Caco-2 (cell line): ENCODE data around the gene TSPAN9. TPM values are rescaled to one million over a fixed set of nuclear protein-coding genes. Genes with fewer than 3 reads are reported as not detected.

Source experiments
- BruUV-seq: library from RNA; stranded (reverse); fragments of 400-500 nt; replicated peaks from 2 replicates; lab custom pipeline; 2021; lab: Mats Ljungman, UMichigan
- CTCF ChIA-PET: fragments of 300-600 bp; sonication (Branson Sonifier 250); formaldehyde crosslinking; loops from one replicate; lab custom pipeline; 2022; ENCODE audit warnings: antibody characterized with exemption; lab: Charles Lee
- POLR2A ChIA-PET: fragments of 300-600 bp; sonication (Branson Sonifier 250); formaldehyde crosslinking; loops from one replicate; lab custom pipeline; 2022; ENCODE audit warnings: antibody characterized with exemption; lab: Charles Lee
- DNase-seq, 2 experiments: peaks; one replicate each; pipeline versions ENCODE4 v3.0.0 to v3.0.0-alpha.2; 2020 to 2022
- H3K27me3 ChIP-seq: replicated peaks from 2 replicates; pipeline ENCODE4 v1.6.0; 2011; ENCODE audit warnings: low read length; ENCODE audit not compliant: control insufficient read depth, insufficient read depth
- H3K36me3 ChIP-seq: 2 replicates; pipeline ENCODE4 v1.5.1; 2011; ENCODE audit warnings: low read length; ENCODE audit not compliant: control insufficient read depth, insufficient read depth
- H3K4me1 ChIP-seq: fragments of 250-450 bp; sonication (Bioruptor Pico); 2 replicates; pipeline ENCODE4 v1.5.1; 2020; ENCODE audit warnings: mild to moderate bottlenecking
- H3K4me3 ChIP-seq: 2 replicates; pipeline ENCODE4 v1.5.1; 2011; ENCODE audit warnings: low read depth, mild to moderate bottlenecking, control low read depth, low read length
- H3K9me3 ChIP-seq: fragments of 250-450 bp; sonication (Bioruptor Pico); 2 replicates; pipeline ENCODE4 v1.5.1; 2020; ENCODE audit warnings: mild to moderate bottlenecking, moderate library complexity
- H3K27ac Mint-ChIP-seq: one replicate; pipeline ENCODE4 v1.8.0; 2022; ENCODE audit warnings: mixed read lengths; ENCODE audit not compliant: unreplicated experiment
- H3K27me3 Mint-ChIP-seq: one replicate; pipeline ENCODE4 v1.8.0; 2022; ENCODE audit warnings: mixed read lengths; ENCODE audit not compliant: insufficient read depth, unreplicated experiment
- H3K36me3 Mint-ChIP-seq: one replicate; pipeline ENCODE4 v1.8.0; 2022; ENCODE audit warnings: mild to moderate bottlenecking, mixed read lengths; ENCODE audit not compliant: insufficient read depth, unreplicated experiment
- H3K4me1 Mint-ChIP-seq: one replicate; pipeline ENCODE4 v1.8.0; 2022; ENCODE audit warnings: low read depth, mixed read lengths; ENCODE audit not compliant: unreplicated experiment
- H3K4me3 Mint-ChIP-seq: one replicate; pipeline ENCODE4 v1.8.0; 2022; ENCODE audit warnings: mild to moderate bottlenecking, moderate library complexity, mixed read lengths; ENCODE audit not compliant: unreplicated experiment
- H3K9me3 Mint-ChIP-seq: one replicate; pipeline ENCODE4 v1.8.0; 2022; ENCODE audit warnings: mixed read lengths; ENCODE audit not compliant: unreplicated experiment
- CTCF ChIP-seq, 2 experiments: fragments of 200-600 bp in 1 of 2; IDR thresholded peaks; 1 replicate in 1 of 2; 2 replicates in 1 of 2; pipeline versions ENCODE4 v1.5.1 to v1.8.0; 2011 to 2022; ENCODE audit warnings: antibody characterized with exemption in 1 of 2, control low read depth in 1 of 2, inconsistent platforms in 1 of 2, low read depth in 1 of 2, low read length in 1 of 2, mild to moderate bottlenecking in 1 of 2, moderate library complexity in 1 of 2; ENCODE audit not compliant: insufficient read depth in 1 of 2, severe bottlenecking in 1 of 2, unreplicated experiment in 1 of 2
- intact Hi-C: fragments of 100-400 bp; cut with micrococcal nuclease; formaldehyde crosslinking; loops from one replicate; pipeline ENCODE4 v1.10.0; 2022; ENCODE audit not compliant: unreplicated experiment
- total RNA-seq: library from RNA; stranded (reverse); gene quantifications from 2 replicates; pipeline ENCODE4 v1.2.3, GENCODE V29; 2022

The TSPAN9 gene
- total RNA-seq, 1 experiment from 2014 or later = 49.1 TPM

DNA sequence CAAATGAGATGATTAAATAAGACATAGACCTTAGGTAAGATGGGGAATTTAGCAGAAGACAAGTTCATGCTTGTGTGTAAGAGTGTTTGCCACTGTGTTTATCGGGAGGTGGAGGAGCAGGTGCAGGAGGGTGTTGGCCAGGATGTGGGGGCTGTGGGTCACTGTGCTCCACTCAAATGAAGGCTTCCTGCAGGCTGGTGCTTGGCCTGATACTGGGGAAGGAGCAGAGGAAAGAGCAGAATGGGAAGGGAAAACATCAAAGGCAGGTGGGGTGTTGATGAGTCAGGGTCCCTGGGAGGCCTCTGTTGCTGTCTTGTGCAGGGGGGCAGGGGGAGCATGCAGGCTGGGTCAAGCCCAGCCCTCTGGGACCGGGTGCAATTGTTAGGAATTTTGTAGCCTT, 126.5 kb downstream of the TSPAN9 start:
- Mint-ChIP-seq H3K9me3 (no peaks in the 10 kb centered on the region), H3K27ac (no peak overlapping the region), H3K4me1 (peaks cover 13% of the 10 kb centered on the region), H3K4me3 (no peak overlapping the region), H3K36me3 (peaks cover 8% of the 10 kb centered on the region), H3K27me3 (peaks cover 8% of the 10 kb centered on the region)
- POLR2A ChIA-PET = no interaction called here
- no peak for DNase-seq
- H3K36me3 ChIP-seq = no peaks in the 10 kb centered on the region
- H3K9me3 ChIP-seq = no peaks in the 10 kb centered on the region
- H3K27me3 ChIP-seq = no peaks in the 10 kb centered on the region
- H3K4me1 ChIP-seq = 0 out of 2 replicates have a peak, but pooled peaks cover 7% of the 10 kb centered on the region
- BruUV-seq = no TSS peak
- H3K4me3 ChIP-seq = no peak overlapping the region
- intact Hi-C loops = loop anchor here (1.0 to 5.0 kb wide), 4 partner anchors 39 to 130 kb away; no protein-coding TSS in a partner anchor
- TF ChIP-seq CTCF (IDR thresholded peaks at IDR 0.05; ENCODE audit: insufficient read depth in 1 of 2, low read depth in 1 of 2, low read length in 1 of 2, severe bottlenecking in 1 of 2, unreplicated experiment in 1 of 2) = no peak
- CTCF ChIA-PET = interaction anchor here (1.0 to 1.8 kb wide), 4 partner anchors 9 to 71 kb away, joined by 3 to 7 read pairs (median 4); no protein-coding TSS in a partner anchor

- DNase-seq = no peak
- Histone ChIP-seq H3K27me3 (no peaks in the 10 kb centered on the region), H3K4me3 (no peak overlapping the region), H3K36me3 (no peaks in the 10 kb centered on the region), H3K9me3 (no peaks in the 10 kb centered on the region), H3K4me1 (0 out of 2 replicates have a peak, but pooled peaks cover 7% of the 10 kb centered on the region)
- POLR2A ChIA-PET = no interaction called here
- CTCF ChIA-PET = interaction anchor here (1.8 kb wide), 1 partner anchor 71 kb away, joined by 7 read pairs; no protein-coding TSS in a partner anchor
- no peaks in the 10 kb centered on the region for H3K9me3 Mint-ChIP-seq
- no peak for TF ChIP-seq CTCF (IDR thresholded peaks at IDR 0.05; ENCODE audit: insufficient read depth in 1 of 2, low read depth in 1 of 2, low read length in 1 of 2, severe bottlenecking in 1 of 2, unreplicated experiment in 1 of 2)
- no peak overlapping the region for H3K4me3 Mint-ChIP-seq
- H3K4me1 Mint-ChIP-seq = peaks cover 13% of the 10 kb centered on the region
- H3K36me3 Mint-ChIP-seq = peaks cover 8% of the 10 kb centered on the region
- intact Hi-C loops = loop anchor here (5.0 kb wide), 1 partner anchor 38 kb away; no protein-coding TSS in a partner anchor
- no peak overlapping the region for H3K27ac Mint-ChIP-seq
- H3K27me3 Mint-ChIP-seq = peaks cover 8% of the 10 kb centered on the region
- BruUV-seq = no TSS peak
These were observed 127.0 kb downstream of the TSPAN9 start for GRCh38 chr12:3204143-3204542.

GRCh38 chr12:3204730-3205531, 127.8 kb downstream of the TSPAN9 start:
- Mint-ChIP-seq H3K4me1 (peaks cover 13% of the 10 kb centered on the region), H3K36me3 (peaks cover 3% of the 10 kb centered on the region), H3K27me3 (peaks cover 8% of the 10 kb centered on the region), H3K27ac (no peak overlapping the region), H3K4me3 (no peak overlapping the region), H3K9me3 (no peaks in the 10 kb centered on the region)
- no peak for TF ChIP-seq CTCF (IDR thresholded peaks at IDR 0.05; ENCODE audit: insufficient read depth in 1 of 2, low read depth in 1 of 2, low read length in 1 of 2, severe bottlenecking in 1 of 2, unreplicated experiment in 1 of 2)
- DNase-seq = no peak
- intact Hi-C loops = loop anchor here (5.0 kb wide), 1 partner anchor 37 kb away; no protein-coding TSS in a partner anchor
- CTCF ChIA-PET = interaction anchor here (0.6 to 1.4 kb wide), 3 partner anchors 76 to 131 kb away, joined by 3 to 4 read pairs (median 4); no protein-coding TSS in a partner anchor
- Histone ChIP-seq H3K9me3 (no peaks in the 10 kb centered on the region), H3K4me3 (no peak overlapping the region), H3K36me3 (no peaks in the 10 kb centered on the region), H3K4me1 (0 out of 2 replicates have a peak, but pooled peaks cover 7% of the 10 kb centered on the region), H3K27me3 (no peaks in the 10 kb centered on the region)
- no TSS peak for BruUV-seq
- POLR2A ChIA-PET = no interaction called here
